Activated CD8-positive, alpha-beta memory T cell treated with anti-CD3 and anti-CD28 coated beads for 36 hours (primary cell): Measurements from ENCODE around the gene LPA. TPM values are rescaled to one million over a fixed set of nuclear protein-coding genes. Genes with fewer than 3 reads are reported as not detected.

ENCODE experiments used
- total RNA-seq, 2 experiments: library from RNA; stranded (reverse); gene quantifications; one replicate each; pipeline ENCODE4 v1.2.3, GENCODE V29; 2021

Gene LPA
- total RNA-seq, 2 experiments from 2014 or later: not detected

Other genes with a start within 250 kb of the LPA start
- not detected for gene PLG, start 38.0 kb upstream of the LPA start, total RNA-seq